ENCODE data around the gene ARHGEF7.

Gene ARHGEF7

DNA sequence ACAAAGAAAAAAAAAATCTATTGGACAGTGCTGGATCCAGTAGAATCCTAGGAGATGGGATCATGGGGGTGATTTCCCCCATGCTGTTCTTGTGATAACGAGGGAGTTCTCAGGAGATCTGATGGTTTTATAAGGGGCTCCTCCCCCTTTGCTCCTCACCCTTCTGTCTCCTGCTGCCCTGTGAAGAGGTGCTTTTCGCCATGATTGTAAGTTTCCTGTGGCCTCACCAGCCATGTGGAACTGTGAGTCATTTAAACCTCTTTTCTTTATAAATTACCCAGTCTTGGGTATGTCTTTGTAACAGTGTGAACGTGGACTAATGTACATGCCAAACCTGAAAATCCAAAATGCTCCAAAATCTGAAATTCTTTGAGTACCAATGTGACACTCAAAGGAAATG lies 45.5 kb downstream of the ARHGEF7 start:
- in situ Hi-C loops (cut with MboI; ENCODE audit: low pct_unique_long_range_greater_than_20kb, low sequenced_read_pairs, unreplicated experiment): no loop called here
- DNase-seq (ENCODE audit: low spot score): no peak
- TF ChIP-seq CTCF (IDR thresholded peaks at IDR 0.05; ENCODE audit: extremely low read depth, insufficient read depth, missing control alignments): no peak

- TF ChIP-seq CTCF (IDR thresholded peaks at IDR 0.05; ENCODE audit: extremely low read depth, insufficient read depth, missing control alignments): no peak
- no peak for DNase-seq (ENCODE audit: low spot score)
- in situ Hi-C loops (cut with MboI; ENCODE audit: low pct_unique_long_range_greater_than_20kb, low sequenced_read_pairs, unreplicated experiment): no loop called here
Observed at GRCh38 chr13:111161601-111162600, 46.8 kb downstream of the ARHGEF7 start.

DNA sequence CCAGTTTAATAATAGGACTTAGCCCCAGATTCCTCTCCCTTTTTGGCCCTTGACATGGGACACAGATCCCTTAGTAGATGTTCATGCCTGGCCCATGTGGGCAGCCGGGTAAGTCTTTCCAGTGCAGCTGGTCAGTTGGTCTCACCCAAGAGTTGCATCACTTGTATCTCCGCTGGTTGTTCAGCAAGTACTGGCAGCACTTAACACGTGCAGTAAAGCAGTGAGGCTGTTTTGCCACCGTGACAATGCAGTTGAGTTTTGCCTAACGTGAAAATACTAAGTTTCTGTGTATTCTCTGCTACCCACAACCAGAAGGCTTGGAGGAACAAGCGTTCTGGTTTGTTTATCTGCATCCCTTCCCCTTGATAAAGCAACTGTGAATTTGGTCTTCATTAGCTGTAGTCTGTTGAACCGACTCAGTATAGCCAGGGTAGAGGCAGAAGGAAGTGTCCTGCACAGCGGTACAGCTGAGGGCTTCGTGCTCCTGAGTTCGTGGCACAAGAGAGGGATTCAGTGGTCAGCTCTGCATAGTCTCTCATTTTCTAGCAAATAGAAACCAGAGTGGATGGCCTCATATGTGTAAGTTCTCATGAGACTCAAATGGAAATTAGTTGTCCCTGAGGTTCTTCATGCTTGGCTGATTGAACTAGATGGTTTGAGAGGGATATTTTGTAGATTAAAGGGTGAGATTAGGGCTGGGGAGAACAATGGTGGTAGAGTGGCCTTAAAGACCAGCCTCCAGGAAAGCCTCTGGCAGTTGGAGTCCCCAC lies 50.3 kb downstream of the ARHGEF7 start:
- no peak for DNase-seq (ENCODE audit: low spot score)
- in situ Hi-C loops (cut with MboI; ENCODE audit: low pct_unique_long_range_greater_than_20kb, low sequenced_read_pairs, unreplicated experiment): no loop called here
- no peak for TF ChIP-seq CTCF (IDR thresholded peaks at IDR 0.05; ENCODE audit: extremely low read depth, insufficient read depth, missing control alignments)

DNA sequence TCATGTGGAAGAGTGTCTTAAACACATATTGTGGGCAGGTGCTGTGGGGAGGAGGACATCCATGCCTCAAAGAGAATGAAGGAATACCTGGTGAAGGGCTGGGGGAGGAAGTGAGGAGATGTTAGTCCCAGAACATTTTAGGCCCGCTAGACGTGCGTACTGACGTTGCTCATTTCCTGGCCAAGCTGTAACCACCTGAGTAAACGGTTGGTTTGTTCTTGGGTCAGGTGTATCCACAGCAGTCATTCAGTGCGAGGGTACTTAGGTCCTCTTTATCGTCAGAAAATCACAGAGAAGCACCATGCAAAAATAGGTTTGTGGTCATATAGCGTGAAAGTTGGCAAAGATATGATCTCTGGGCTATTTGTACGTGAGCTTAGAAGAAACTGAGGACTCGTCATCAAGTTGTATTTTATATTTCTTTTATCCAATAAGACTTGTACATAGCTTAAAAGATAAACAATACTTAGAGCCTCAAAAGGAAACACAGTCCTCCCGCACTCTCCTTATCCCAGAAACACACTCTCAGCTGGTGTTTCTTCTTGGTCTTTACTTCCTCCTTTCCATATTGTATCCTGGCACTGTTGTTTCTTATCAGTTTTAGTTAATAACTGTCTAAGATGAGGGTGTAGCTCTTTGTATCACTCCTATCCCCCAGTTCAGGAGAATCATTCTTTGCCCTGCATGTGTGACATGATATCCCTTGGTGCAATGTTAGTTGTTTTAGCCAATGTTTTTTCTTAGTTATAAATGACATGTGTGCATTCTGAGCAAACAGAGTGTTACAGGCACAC lies 52.0 kb downstream of the ARHGEF7 start:
- no peak for DNase-seq (ENCODE audit: low spot score)
- TF ChIP-seq CTCF (IDR thresholded peaks at IDR 0.05; ENCODE audit: extremely low read depth, insufficient read depth, missing control alignments): no peak
- in situ Hi-C loops (cut with MboI; ENCODE audit: low pct_unique_long_range_greater_than_20kb, low sequenced_read_pairs, unreplicated experiment): no loop called here

DNA sequence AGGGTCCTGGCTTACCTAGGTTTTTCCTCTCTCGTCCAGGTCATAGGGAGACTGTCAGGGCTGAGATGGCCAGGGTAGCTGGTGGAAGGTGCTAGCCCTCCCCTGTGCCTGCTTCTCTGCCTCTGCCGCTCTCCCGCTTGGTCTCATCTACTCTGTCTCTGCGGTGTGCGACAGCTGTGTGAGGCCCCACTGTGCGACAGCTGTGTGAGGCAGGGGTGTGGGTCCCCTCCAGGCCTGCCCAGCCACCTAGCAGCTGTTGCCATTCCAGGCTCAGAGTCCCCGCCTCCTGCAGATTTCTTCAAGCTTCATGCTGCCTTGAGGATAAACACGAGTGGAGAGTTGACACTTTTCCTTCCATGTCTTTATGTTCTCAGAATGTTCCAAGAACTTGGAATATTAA lies 53.0 kb downstream of the ARHGEF7 start:
- DNase-seq (ENCODE audit: low spot score): no peak
- no peak for TF ChIP-seq CTCF (IDR thresholded peaks at IDR 0.05; ENCODE audit: extremely low read depth, insufficient read depth, missing control alignments)
- in situ Hi-C loops (cut with MboI; ENCODE audit: low pct_unique_long_range_greater_than_20kb, low sequenced_read_pairs, unreplicated experiment): no loop called here

- in situ Hi-C loops (cut with MboI; ENCODE audit: low pct_unique_long_range_greater_than_20kb, low sequenced_read_pairs, unreplicated experiment): no loop called here
- TF ChIP-seq CTCF (IDR thresholded peaks at IDR 0.05; ENCODE audit: extremely low read depth, insufficient read depth, missing control alignments): no peak
- no peak for DNase-seq (ENCODE audit: low spot score)
Observed at GRCh38 chr13:111171112-111171511, 56.0 kb downstream of the ARHGEF7 start.
